ENCODE results near the gene USF2.

USF2 gene

DNA sequence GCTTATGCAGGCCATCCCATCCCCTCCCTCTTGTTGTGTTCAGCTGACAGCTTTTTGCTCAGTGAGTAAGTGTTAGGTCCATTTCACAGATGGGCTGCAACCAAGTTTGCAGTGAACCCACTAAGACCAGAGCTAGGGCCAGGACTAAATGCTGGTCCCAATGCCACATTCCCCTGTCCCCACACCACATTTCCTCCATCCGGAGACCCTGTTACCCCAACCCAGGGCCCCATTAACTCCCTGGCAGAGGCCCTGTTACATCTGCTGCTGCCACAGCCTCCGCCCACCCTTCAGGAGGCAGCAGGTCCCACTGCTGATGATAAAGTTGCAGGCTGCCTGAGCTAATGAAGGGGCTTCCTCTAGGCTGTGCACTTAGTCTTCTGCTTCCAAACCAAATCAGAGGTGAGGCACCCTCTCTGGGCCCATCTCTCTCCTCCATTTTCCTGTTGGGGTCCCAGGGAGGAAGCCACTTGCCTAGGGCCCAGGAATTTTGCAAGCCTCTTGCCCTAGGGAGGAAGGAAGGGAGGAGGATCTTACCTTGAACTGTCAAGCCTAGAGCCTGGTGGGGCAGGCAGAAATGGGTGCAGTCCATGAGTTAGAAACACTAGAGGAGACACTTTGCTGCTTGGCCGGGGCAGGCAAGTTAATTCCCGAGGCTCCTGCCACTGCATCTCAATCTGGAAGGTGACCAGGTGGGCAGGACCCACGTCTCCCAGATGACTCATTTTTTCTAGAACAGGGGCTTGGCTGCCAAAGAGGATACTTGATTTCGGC is 3.4 kb upstream of the USF2 start:
- H3K9me3 ChIP-seq (ENCODE audit: control insufficient read depth, insufficient read depth, low read depth, low read length) = no peaks in the 10 kb centered on the region
- ChIA-PET CTCF (interaction anchor here (0.6 to 3.4 kb wide), 9 partner anchors 9 to 202 kb away, joined by 3 to 28 read pairs (median 3); partner anchors contain the start of genes FXYD7 and LGI4), POLR2A (interaction anchor here (0.6 to 5.2 kb wide), 10 partner anchors 10 to 497 kb away, joined by 3 to 35 read pairs (median 7); partner anchors contain the start of genes FXYD7 and LIN37)
- H3K4me3 ChIP-seq (ENCODE audit: low read depth, low read length) = no peak overlapping the region
- peaks cover 24% of the 10 kb centered on the region for H3K4me1 ChIP-seq (ENCODE audit: control insufficient read depth, insufficient read depth, low read length)
- H3K36me3 ChIP-seq (ENCODE audit: control insufficient read depth in 2 of 2, insufficient read depth in 1 of 2, low read length in 2 of 2) = peaks cover 41 to 52% of the 10 kb centered on the region in 2 experiments
- H3K27ac ChIP-seq (ENCODE audit: extremely low read depth, low read depth, low read length) = peak overlapping the region; percentile 100
- TF ChIP-seq HOXA7 (CRISPR knock-in tag; IDR thresholded peaks at IDR 0.05; ENCODE audit: borderline replicate concordance) (no peak), ZNF24 (tag by site-specific recombination; IDR thresholded peaks at IDR 0.05) (peak; percentile 48; the same call in 1 of the 2 replicates), ZNF776 (tag by site-specific recombination; IDR thresholded peaks at IDR 0.05; ENCODE audit: borderline replicate concordance) (no peak), SETDB1 (IDR thresholded peaks at IDR 0.05; ENCODE audit: insufficient read length, low read length) (no peak), ZNF670 (tag by site-specific recombination; IDR thresholded peaks at IDR 0.05; ENCODE audit: low read depth) (no peak), ZNF600 (tag by site-specific recombination; IDR thresholded peaks at IDR 0.05) (peak; percentile 13; the same call in 1 of the 2 replicates), SP7 (tag by site-specific recombination; IDR thresholded peaks at IDR 0.05) (peak; percentile 20; the same call in 1 of the 2 replicates), KLF8 (tag by site-specific recombination; IDR thresholded peaks at IDR 0.05) (peak; percentile 30), ZNF571 (tag by site-specific recombination; IDR thresholded peaks at IDR 0.05) (no peak), ZXDB (tag by site-specific recombination; IDR thresholded peaks at IDR 0.05) (peak; percentile 36; the same call in 1 of the 2 replicates), ZNF155 (tag by site-specific recombination; IDR thresholded peaks at IDR 0.05) (no peak), ZNF391 (tag by site-specific recombination; IDR thresholded peaks at IDR 0.05; ENCODE audit: borderline replicate concordance, low read depth) (no peak), RBAK (tag by site-specific recombination; IDR thresholded peaks at IDR 0.05) (0 out of 2 replicates have a peak, but pooled peaks have one; percentile 23), ZNF248 (tag by site-specific recombination; IDR thresholded peaks at IDR 0.05) (no peak), ZNF366 (tag by site-specific recombination; conservative IDR thresholded peaks at IDR 0.05) (no peak), ZNF214 (tag by site-specific recombination; IDR thresholded peaks at IDR 0.05; ENCODE audit: borderline replicate concordance) (no peak), ZNF10 (tag by site-specific recombination; IDR thresholded peaks at IDR 0.05) (0 out of 2 replicates have a peak, but pooled peaks have one; percentile 31), IKZF3 (tag by site-specific recombination; IDR thresholded peaks at IDR 0.05) (peak; percentile 16; the same call in 1 of the 2 replicates), ZNF596 (tag by site-specific recombination; IDR thresholded peaks at IDR 0.05) (no peak), KLF7 (tag by site-specific recombination; IDR thresholded peaks at IDR 0.05; ENCODE audit: borderline replicate concordance) (peak; percentile 18; the same call in 1 of the 2 replicates), ZFP3 (tag by site-specific recombination; IDR thresholded peaks at IDR 0.05; ENCODE audit: low read depth) (no peak)
- TF ChIP-seq, protein P1, sequence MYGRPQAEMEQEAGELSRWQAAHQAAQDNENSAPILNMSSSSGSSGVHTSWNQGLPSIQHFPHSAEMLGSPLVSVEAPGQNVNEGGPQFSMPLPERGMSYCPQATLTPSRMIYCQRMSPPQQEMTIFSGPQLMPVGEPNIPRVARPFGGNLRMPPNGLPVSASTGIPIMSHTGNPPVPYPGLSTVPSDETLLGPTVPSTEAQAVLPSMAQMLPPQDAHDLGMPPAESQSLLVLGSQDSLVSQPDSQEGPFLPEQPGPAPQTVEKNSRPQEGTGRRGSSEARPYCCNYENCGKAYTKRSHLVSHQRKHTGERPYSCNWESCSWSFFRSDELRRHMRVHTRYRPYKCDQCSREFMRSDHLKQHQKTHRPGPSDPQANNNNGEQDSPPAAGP (tag by site-specific recombination; IDR thresholded peaks at IDR 0.05) = 0 out of 2 replicates have a peak, but pooled peaks have one; percentile 21
- TF ChIP-seq, protein P2, sequence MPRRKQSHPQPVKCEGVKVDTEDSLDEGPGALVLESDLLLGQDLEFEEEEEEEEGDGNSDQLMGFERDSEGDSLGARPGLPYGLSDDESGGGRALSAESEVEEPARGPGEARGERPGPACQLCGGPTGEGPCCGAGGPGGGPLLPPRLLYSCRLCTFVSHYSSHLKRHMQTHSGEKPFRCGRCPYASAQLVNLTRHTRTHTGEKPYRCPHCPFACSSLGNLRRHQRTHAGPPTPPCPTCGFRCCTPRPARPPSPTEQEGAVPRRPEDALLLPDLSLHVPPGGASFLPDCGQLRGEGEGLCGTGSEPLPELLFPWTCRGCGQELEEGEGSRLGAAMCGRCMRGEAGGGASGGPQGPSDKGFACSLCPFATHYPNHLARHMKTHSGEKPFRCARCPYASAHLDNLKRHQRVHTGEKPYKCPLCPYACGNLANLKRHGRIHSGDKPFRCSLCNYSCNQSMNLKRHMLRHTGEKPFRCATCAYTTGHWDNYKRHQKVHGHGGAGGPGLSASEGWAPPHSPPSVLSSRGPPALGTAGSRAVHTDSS (tag by site-specific recombination; IDR thresholded peaks at IDR 0.05) = 0 out of 2 replicates have a peak, but pooled peaks have one; percentile 9
- TF ChIP-seq, protein P3, sequence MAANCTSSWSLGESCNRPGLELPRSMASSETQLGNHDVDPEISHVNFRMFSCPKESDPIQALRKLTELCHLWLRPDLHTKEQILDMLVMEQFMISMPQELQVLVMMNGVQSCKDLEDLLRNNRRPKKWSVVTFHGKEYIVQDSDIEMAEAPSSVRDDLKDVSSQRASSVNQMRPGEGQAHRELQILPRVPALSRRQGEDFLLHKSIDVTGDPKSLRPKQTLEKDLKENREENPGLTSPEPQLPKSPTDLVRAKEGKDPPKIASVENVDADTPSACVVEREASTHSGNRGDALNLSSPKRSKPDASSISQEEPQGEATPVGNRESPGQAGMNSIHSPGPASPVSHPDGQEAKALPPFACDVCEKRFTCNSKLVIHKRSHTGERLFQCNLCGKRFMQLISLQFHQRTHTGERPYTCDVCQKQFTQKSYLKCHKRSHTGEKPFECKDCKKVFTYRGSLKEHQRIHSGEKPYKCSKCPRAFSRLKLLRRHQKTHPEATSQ (tag by site-specific recombination; IDR thresholded peaks at IDR 0.05) = no peak
- TF ChIP-seq, protein P4, sequence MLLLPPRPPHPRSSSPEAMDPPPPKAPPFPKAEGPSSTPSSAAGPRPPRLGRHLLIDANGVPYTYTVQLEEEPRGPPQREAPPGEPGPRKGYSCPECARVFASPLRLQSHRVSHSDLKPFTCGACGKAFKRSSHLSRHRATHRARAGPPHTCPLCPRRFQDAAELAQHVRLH (tag by site-specific recombination; IDR thresholded peaks at IDR 0.05) = 0 out of 2 replicates have a peak, but pooled peaks have one; percentile 25
- TF ChIP-seq, protein P5, sequence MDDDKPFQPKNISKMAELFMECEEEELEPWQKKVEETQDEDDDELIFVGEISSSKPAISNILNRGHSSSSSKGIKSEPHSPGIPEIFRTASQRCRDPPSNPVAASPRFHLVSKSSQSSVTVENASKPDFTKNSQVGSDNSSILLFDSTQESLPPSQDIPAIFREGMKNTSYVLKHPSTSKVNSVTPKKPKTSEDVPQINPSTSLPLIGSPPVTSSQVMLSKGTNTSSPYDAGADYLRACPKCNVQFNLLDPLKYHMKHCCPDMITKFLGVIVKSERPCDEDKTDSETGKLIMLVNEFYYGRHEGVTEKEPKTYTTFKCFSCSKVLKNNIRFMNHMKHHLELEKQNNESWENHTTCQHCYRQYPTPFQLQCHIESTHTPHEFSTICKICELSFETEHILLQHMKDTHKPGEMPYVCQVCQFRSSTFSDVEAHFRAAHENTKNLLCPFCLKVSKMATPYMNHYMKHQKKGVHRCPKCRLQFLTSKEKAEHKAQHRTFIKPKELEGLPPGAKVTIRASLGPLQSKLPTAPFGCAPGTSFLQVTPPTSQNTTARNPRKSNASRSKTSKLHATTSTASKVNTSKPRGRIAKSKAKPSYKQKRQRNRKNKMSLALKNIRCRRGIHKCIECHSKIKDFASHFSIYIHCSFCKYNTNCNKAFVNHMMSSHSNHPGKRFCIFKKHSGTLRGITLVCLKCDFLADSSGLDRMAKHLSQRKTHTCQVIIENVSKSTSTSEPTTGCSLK (tag by site-specific recombination; IDR thresholded peaks at IDR 0.05) = no peak
- TF ChIP-seq, protein P6, sequence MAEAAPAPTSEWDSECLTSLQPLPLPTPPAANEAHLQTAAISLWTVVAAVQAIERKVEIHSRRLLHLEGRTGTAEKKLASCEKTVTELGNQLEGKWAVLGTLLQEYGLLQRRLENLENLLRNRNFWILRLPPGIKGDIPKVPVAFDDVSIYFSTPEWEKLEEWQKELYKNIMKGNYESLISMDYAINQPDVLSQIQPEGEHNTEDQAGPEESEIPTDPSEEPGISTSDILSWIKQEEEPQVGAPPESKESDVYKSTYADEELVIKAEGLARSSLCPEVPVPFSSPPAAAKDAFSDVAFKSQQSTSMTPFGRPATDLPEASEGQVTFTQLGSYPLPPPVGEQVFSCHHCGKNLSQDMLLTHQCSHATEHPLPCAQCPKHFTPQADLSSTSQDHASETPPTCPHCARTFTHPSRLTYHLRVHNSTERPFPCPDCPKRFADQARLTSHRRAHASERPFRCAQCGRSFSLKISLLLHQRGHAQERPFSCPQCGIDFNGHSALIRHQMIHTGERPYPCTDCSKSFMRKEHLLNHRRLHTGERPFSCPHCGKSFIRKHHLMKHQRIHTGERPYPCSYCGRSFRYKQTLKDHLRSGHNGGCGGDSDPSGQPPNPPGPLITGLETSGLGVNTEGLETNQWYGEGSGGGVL (tag by site-specific recombination; IDR thresholded peaks at IDR 0.05) = no peak

Data from HEK293 (cell line).